GM18873 (cell line): Measurements from ENCODE around the gene HES6.

Experiments used
- ATAC-seq: cut with Tn5 transposase; IDR thresholded peaks from one replicate; pipeline ENCODE4 v1.9.1; 2021; ENCODE audit warnings: mild to moderate bottlenecking, moderate library complexity, moderate number of reproducible peaks; ENCODE audit not compliant: unreplicated experiment, low FRiP score

Gene HES6

DNA sequence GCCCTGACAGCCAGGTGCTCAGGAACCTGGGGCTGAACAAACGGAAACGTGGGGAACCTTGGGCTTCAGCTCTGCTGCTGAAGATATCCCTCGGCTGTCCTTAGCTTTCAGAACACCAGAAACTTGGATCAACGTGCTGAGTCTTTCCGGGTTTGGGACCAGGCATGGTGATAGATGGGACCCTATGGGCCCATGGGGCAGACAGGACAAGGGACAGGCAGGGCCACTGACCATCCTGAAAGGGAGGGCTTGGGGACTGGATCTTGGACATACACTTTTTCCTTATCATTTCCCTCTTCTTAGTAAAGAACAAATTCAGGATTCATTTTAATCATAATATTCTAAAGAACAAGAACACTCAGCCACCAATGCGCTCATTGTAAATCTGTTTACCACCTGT lies 16.3 kb upstream of the HES6 start:
- no peak for ATAC-seq

DNA sequence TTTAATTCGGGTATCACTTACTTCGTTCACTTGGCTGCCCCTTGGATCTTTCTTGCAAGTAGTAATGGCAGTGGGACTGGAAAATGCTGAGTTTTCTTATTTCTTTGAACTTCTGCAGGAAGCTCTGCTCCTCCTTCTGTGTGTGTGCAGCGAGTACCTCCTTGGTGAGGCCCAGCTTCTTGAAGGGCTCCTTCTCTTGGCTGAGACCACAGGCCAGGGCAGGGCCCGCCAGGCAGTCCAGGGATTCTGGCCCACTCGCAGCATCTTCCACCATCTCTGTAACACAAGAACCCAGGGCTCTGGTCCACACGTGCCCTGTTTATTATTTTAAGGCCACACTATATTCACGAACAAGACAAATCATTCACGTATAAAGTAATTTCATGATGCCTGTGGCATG lies 15.8 kb upstream of the HES6 start:
- ATAC-seq: no peak

DNA sequence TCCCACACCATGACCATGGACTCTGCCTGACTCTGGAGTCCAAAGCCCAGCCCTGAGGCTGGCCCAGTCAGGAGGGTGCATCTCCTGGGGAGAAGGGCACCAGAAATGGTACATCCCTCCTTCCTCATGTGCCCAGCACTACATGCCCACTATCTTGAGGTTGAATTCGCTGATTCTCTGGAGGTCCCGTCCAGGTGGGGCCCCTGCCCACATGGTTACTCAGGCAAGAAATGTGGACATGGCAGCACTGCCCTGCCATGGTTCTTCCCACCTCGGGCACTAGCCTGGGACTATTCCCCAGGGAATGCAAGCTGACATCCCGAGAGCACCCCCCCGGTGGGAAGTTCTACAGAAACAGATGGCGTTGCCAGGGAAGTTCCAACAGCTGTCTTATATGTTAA lies 15.3 kb upstream of the HES6 start:
- no peak for ATAC-seq

DNA sequence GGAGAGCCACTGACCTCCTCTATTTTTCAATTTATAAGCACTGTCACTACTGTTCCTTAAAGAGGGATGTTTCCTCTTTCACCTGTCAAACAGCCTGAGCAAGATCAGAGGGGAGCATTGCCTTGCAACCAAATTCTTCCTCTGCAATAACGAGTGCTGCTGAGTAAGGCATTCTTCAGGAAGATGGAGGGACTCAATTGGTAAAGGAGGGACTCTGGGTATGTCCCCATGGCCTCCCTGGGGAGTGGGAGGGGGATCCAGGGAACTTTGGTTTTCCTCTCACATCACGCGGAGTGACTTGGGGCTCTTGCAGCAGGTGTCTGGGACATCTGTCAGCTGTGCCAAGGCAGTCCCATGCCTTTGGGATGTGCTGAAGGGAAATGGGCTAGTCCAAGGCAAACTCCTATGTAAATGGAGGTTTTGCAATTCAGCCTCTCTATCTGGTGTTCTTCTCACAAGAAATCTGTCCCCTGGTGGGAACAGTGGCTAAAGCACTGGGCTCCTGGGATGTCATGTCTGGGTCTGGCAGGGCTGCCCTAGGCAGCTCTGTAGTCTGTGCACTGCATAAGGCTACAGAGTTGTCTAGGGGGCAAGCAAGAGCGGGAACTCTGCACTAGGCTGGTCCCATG lies 14.4 kb upstream of the HES6 start:
- ATAC-seq: no peak

DNA sequence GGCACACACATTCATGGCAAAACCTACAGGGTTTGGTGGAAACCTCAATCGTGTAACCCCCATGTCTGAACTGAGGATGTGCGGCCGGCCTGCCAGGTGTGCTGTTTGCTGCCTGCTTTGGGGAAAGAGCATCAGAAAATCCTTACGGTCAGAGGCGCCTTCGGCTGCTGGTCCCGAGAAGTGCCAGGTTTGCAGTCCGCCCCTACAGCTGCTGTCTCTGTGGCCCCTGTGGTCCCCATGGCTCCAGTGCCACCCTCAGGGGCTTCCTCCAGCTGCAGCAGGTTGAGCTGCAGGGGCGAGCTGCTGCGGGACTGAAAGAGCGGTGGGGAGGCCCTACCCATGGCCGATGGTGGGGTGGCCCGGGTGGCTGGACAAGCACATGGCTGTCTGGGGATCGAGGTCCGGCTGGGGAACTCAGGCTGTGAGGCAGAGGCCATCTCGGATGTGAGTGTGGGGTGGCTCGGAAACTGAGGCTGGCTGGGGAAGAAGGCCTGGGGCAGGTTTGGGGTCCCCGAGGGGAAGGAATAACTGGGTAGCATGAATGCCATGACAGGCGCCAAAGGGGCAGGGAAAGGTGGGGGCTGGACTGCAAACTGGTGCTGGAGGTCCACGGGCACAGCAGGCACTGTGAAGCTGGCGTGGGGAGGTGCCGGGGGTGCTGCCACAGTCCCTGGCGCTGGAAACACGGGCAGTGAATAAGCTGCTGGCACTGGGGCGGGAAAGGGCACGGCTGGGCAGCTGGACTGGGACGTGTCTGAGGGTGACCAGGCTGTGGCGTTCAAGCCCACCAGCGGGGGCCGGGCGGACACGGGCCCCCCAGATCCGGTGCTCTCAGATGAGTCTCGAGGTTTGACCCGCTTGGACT lies 13.2 kb upstream of the HES6 start:
- ATAC-seq: no peak

DNA sequence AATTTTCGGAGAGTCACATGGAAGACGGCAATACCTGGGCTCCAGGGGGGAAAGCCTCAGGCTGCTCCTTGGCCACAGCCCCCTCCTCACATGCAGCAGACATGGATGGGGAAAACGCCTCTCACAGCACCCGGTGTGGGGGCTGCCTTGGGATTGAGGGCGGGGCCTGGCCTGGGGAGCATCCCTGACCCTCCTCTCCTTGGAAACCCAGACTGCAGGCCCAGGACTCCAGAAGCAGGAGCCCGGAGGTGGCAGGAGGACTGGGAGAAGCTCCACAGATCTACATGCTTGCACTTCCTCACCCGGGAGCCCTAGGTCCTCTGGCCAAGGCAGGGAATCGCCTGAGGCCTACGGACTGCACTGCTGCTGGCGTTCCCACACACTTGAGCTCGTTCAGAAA lies 12.1 kb upstream of the HES6 start:
- no peak for ATAC-seq

DNA sequence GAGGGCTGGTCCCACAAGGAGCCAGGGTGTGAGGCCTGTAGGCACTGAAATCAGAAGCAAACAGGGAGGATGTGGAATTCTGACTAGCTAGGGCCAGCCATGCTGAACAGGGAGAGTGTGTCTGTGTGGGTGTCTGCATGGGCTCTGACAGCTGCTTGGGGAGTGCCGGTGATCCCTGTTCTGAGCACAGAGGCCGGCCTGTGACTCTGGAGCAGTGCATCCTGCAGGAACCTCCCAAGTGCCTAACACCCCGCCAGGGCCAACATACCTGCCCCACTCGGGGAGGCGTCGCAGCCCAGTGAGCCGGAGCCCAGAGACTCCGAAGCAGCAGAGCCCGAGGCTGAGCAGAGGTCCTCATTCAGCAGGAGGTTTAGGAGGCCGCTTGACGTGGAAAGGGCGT lies 11.5 kb upstream of the HES6 start:
- ATAC-seq: no peak

DNA sequence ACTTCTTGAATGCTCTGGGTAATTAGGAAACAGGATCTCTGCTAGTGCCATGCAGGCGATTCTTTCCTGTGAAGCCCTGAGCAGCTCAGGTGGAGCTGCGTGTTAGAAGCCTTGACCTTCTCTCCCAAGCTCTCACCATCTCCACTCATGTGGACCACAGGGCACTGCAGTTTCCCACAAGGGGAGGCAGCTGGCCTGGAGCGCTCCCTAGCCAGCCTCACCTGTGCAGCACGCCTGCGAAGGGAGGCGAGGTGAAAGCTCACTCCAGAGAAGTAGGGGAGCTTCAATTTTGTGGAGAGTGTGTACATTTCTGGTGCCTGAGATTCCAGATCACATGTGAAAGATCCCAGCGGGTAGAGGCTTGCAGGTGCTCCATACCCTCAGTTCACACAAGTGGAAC lies 11.1 kb upstream of the HES6 start:
- no peak for ATAC-seq

DNA sequence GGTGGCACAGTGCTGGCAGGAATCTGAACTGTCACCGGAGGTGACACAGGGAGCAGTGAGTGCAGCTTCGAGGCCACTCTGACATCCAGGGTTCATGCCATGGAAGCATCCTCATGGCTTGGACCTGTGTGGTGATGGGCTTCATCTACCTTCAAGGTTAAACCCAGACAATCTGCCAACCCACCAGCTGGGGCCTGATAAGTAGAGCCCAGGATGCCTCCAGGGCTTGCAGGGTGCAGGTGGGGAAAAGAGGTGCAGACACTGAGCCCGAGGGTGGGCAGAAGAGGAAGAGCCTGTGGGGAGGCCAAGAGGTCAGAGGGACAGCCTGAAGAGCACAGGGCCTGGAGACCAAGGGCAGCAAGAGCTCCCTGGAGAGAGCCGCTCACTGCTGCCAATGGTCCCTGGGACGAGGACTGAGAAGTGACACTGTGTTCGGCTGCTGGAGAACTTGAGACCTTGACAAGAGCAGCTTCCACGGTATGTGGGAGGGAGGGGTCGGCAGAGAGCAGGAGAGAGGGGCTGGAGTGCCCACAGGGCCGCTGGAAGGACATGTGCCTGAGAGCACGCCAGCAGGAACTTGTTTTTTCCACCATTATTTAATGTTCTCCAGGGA lies 8.1 kb upstream of the HES6 start:
- ATAC-seq: no peak

DNA sequence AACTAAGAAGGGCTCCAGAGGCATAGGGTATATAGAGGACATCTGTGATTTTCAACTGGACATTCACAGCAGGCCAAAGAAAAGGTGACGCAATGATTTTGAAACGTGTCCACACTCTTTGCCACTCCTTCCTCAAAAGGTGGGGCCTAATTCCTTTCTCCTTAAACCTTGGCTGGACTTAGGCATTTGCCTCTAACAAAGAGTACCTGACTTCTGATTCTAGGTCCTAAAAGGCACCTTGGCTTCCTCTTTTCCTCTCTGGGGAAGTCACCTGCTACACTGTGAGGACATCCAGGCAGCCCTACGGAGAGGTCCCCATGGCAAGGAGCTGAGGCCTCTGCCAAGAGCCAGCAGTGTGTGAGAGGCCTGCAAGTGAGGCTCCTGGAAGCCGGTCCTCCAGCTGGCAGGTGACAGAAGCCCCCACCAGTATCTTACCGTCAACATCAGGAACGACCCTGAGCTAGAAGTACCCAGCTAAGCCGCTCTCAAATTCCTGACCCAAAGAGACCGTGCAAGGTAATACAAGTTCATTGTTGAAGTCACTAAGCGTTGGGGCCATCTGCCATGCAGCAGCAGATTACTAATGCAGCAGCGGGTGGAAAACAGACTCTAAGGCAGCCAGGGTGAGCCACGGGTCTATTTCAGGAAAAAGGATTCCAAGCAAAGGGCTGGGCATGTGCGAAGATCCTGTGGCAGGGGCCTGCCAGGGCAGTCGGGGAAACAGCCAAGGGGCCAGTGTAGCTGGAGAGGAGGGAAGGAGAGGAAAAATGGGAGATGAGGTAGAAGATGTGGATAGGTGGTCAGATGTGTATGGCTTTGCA lies 7.4 kb upstream of the HES6 start:
- no peak for ATAC-seq

DNA sequence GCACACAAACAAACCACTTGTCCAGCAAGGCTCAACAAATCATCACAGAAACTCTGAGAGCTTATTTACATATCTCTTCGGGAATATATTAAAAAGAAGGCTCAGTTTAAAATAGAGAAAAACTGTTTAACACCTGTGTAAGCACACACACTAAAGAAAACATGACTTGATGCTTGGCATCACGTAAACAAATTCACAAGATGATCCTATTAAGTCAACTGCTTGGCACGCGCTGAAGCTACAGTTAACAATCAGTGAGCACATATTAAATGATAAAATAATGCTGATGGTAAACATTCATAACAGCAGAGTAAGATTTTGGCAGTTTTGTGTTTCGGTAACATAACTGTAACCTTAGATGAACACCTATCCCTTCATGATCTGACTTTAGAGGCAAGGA lies 4.3 kb upstream of the HES6 start:
- ATAC-seq: no peak

DNA sequence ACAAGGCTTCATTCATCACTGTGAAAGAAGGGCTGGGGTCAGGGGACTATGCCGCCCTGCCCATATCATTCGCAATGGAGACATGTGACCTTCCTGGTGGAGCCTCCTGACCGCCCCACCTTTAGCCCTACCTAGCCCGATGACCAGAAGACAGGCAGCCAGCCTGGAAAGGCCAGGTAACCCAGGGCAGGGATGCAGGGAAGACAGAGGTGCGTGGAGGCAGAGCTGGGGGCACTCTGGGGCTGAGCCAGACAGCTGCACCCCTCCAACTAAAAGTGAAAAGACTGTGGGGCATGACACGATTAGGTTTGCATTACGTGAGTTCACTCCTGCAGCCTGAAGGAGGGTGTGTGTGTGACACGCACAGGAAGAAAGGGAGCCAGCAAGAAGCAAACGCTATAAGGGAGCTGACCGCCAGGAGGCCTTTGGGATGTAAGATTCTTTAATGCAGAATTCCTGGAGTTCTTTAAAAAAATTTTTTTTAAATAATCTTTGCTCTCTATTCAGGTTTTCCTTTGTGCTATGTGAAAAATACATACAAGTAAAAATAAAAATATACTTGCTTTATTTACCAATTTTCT lies 3.7 kb upstream of the HES6 start:
- no peak for ATAC-seq

DNA sequence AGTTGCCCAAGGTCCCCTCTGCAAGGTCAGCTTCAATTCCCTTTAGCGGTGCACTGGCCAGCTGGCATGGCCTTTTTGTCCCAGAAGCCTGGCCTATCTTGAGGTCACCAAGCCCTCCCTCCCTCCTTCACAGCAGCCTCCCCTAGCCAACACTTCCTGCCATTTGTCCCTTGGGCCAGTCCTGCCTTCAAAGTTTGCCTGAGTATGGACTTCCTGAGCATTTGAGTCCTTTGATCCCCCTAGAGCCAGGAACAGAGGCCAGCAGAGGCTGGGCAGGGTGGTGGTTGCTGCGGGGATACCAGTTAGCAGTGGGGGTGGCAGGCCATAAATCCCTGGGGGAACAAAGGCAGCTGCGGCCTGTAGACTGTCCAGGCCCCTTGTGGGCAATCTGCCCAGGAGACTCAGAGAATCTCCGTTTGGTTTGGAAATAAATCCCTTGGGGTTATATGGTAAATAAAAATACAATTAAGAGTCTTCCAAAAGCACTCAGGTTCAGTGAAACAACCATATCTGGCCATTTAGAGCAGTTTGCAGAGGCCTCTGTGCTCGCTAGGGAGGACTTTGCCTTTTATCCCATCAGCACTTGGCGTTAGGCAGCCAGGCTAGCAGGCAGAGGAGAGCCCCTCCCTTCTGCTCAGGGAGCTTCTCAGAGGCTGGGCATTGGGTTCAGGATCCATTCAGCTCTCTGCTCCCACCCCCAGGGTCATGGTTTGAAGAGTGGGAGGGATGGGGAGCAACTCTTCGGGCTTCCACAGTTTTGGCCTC lies 3.1 kb upstream of the HES6 start:
- ATAC-seq: no peak

DNA sequence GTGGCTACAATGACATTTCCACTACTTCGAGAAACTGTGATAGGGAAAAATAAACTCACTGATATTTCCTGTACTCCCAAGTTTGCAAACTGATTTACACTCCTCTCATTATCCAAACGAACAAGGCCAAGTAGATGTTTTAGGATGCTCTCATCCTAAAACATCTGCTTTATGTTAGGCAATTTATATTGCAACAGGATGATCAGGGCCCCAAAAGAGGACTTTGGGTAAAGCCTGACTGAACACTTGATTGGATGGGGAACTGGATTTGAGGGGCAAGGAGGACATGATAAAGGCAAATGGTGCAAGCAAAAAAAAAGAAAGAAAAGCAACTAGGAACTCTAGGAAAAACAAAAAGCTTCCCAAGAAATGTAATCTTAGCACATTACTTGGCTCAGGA lies 2.1 kb upstream of the HES6 start:
- no peak for ATAC-seq

DNA sequence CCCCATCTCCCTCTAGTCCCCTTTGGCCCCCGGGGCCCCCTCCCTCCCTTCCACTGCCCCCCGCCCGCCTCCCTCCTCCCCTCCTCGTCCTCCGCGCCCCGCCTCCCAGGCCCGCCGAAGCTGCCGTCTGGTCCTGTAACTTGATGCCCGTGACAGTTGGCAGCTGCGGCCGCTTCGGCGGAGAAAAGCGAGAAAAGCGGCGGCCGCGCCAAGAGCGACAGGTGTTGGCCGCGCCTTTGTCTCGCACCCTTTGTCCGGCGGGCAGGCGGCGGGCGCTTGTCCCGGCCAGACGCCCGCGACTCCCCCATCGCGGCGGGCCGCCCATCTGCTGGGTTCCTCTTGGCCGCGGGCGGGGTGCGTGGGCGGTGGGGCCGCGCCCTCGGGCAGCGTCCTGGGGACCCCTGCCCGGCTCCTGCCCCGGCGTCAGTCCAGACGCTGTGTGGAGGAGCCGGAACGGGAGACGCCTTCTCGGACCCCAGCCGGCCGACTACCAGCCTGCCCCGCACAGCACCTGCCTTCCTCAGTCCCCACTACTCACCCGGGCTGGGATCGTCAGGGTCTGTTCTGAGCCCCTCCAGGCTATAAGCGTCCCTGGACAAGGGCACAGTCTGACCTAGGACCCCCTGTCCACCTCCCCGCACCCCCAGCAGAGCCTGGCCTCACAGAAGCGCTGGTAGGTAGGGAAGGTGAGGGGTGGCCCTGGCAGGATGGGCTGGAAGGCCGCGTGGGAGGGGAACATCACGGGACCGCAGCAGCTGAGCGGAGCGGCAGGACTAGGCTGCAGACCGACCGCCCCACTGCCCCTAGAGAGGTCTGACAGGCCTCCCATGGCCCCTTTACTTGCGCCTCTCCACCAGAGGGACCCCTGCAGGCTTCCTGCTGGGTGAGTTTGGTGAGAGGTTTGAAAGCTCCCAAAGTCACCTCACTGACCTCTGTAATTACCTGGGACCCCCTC lies 1.2 kb upstream of the HES6 start:
- ATAC-seq: no peak

DNA sequence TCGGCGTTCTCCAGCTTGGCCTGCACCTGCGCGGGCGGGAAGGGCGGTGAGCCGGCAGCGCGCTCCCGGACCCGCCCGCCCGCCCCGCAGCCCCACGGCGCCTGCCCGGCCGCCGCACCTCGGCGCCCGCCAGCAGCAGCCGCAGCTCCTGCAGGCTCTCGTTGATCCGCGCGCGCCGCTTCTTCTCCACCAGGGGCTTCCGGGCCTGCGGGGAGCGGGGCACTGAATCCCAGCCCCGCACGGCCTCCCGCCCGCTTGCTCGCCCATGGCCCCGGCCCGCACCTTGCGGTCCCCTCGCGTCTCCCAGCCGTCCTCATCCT lies 335 bp downstream of the HES6 start:
- no peak for ATAC-seq

DNA sequence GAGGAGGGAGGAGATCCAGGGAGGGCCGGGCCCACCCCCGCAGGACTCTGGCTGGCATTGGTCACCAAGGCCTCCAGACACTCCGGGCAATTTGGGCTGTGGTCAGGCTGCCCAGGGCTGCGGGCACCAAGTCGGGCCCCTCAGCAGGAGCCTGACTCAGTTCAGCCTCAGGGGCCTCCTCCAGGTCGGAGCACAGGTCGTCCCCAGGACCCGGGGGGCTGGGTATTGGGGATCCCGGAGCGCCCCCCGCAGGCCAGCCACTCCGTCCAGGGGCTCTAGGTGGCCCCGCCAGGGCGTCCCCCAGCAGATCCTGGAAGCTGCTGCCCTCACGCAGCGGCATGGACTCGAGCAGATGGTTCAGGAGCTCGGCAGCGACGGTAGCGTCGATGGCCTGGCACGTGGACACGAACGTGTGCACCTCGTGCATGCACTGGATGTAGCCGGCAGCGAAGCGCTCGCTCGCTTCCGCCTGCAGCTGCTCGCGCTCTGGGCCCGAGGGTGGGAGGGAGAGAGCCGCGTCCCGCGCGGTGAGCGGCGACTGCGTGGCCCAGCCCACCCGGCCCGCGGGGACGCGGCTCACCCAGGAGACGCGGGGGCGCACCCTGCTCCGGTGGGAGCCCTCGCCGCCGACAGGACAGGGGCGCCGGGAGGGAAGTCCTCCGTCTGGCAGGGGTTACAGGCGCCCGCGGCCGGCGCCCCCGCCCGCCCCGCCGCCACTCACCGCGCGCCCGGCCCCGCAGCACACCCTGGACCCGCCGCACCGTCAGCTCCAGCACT lies 884 bp downstream of the HES6 start:
- ATAC-seq: no peak

DNA sequence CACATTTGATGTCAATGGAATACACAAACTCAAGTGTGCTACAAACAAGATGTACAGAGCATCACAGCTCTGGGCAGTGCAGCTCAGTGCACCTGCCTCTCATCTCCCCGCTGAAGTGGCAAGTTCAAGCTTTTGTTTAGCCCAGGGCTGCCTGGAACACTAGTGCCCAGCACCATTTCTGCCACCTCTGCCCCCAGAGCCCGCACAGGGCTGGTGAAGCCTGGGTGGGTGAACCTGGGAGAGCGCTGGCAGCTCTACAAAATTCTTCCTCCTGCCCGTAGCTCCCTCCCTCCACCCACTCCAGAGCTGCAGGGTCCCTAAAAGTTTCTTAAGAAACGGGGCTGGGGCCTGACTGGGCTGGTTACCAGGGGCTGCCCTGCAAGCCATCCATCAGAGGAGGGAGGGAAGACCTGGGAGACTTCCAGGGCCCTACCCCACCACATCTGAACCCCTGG lies 1.5 kb downstream of the HES6 start:
- ATAC-seq: no peak
